ENCODE data around the gene CEP295NL.
"Not testable (repeated sequence)": the region's sequence is repeated elsewhere in the genome, so short reads cannot be mapped to it uniquely, and the experiment has no call there.

The CEP295NL gene

GRCh38 chr17:78929908-78930775 is 27.1 kb upstream of the CEP295NL start:
- no peak for DNase-seq

- DNase-seq, result peak; percentile 23 to 42
These were observed 22.9 kb upstream of the CEP295NL start for GRCh38 chr17:78925662-78926555.

- DNase-seq, result peak; percentile 75 to 81
These were observed 22.2 kb upstream of the CEP295NL start, which contains the start of gene TIMP2 for GRCh38 chr17:78925234-78925633. TSS of gene TIMP2 (minus strand) at chr17:78925387. CDS start at chr17:78925088, 299 bp downstream.

GRCh38 chr17:78924481-78925151 is 21.6 kb upstream of the CEP295NL start:
- no peak for DNase-seq

GRCh38 chr17:78923660-78924453 is 20.9 kb upstream of the CEP295NL start:
- no peak for DNase-seq

- no peak for DNase-seq
These were observed 20.0 kb upstream of the CEP295NL start for GRCh38 chr17:78922816-78923498.

GRCh38 chr17:78921437-78921971 is 18.5 kb upstream of the CEP295NL start:
- peak; percentile 58 to 63 for DNase-seq

- DNase-seq, result no peak
These were observed 17.5 kb upstream of the CEP295NL start for GRCh38 chr17:78920528-78920927.

GRCh38 chr17:78919861-78920450 is 17.0 kb upstream of the CEP295NL start:
- DNase-seq, result no peak

- DNase-seq, result no peak
These were observed 16.0 kb upstream of the CEP295NL start for GRCh38 chr17:78918979-78919378.

GRCh38 chr17:78917451-78918275 is 14.7 kb upstream of the CEP295NL start:
- DNase-seq, result no peak

- DNase-seq, result peak in 1 of 2 donors; percentile 21
These were observed 13.1 kb upstream of the CEP295NL start for GRCh38 chr17:78915872-78916632.

GRCh38 chr17:78913115-78913514 is 10.1 kb upstream of the CEP295NL start:
- no peak for DNase-seq

- no peak for DNase-seq
These were observed 9.1 kb upstream of the CEP295NL start for GRCh38 chr17:78912082-78912481.

- DNase-seq, result not testable (repeated sequence)
These were observed 8.5 kb upstream of the CEP295NL start for GRCh38 chr17:78911543-78911942.

- peak in 1 of 2 donors; percentile 29 for DNase-seq
These were observed 7.7 kb upstream of the CEP295NL start for GRCh38 chr17:78910497-78911284.

- no peak for DNase-seq
These were observed 5.4 kb upstream of the CEP295NL start for GRCh38 chr17:78908426-78908825.

GRCh38 chr17:78905541-78905940 is 2.5 kb upstream of the CEP295NL start:
- DNase-seq, result no peak
